Fibroblast of lung (primary cell): ENCODE data around the gene SNAPIN. TPM values are rescaled to one million over a fixed set of nuclear protein-coding genes. Genes with fewer than 3 reads are reported as not detected.

Experiments used
- DNase-seq, 2 donors: peaks; one replicate each; pipeline versions ENCODE4 v3.0.0 to v3.0.0-alpha.2; 2010; ENCODE audit warnings: low read depth in 2 of 2
- H2AFZ ChIP-seq: 2 replicates; pipeline ENCODE4 v1.5.1; 2012; ENCODE audit warnings: low read length, control low read depth, inconsistent platforms
- H3K27ac ChIP-seq: 2 replicates; pipeline ENCODE4 v1.5.1; 2011; ENCODE audit warnings: low read length, control low read depth; ENCODE audit not compliant: insufficient read depth
- H3K27me3 ChIP-seq: 2 replicates; pipeline ENCODE4 v1.5.1; 2011; ENCODE audit warnings: mild to moderate bottlenecking, low read length; ENCODE audit not compliant: control insufficient read depth, insufficient read depth
- H3K36me3 ChIP-seq: 2 replicates; pipeline ENCODE4 v1.5.1; 2011; ENCODE audit warnings: low read length; ENCODE audit not compliant: control insufficient read depth, insufficient read depth
- H3K4me1 ChIP-seq: 2 replicates; pipeline ENCODE4 v1.5.1; 2011; ENCODE audit warnings: low read length; ENCODE audit not compliant: control insufficient read depth, insufficient read depth; ENCODE audit errors: extremely low read depth
- H3K4me2 ChIP-seq: 2 replicates; pipeline ENCODE4 v1.5.1; 2011; ENCODE audit warnings: low read length, control low read depth; ENCODE audit not compliant: insufficient read depth; ENCODE audit errors: extremely low read depth
- H3K4me3 ChIP-seq, 4 experiments: fragments of 200-600 bp in 1 of 4; sonication (generic) in 1 of 4; replicated peaks in 1 of 4; 2 replicates each; pipeline ENCODE4 v1.5.1; 2011 to 2016; ENCODE audit warnings: low read length in 4 of 4, low read depth in 3 of 4, mild to moderate bottlenecking in 3 of 4, control low read depth in 2 of 4, inconsistent platforms in 1 of 4, mixed read lengths in 1 of 4; ENCODE audit not compliant: insufficient read depth in 1 of 4; ENCODE audit errors: control extremely low read depth in 1 of 4
- H3K79me2 ChIP-seq: 2 replicates; pipeline ENCODE4 v1.5.1; 2012; ENCODE audit warnings: mild to moderate bottlenecking, low read length, inconsistent platforms; ENCODE audit not compliant: control insufficient read depth, insufficient read depth
- H3K9ac ChIP-seq: 2 replicates; pipeline ENCODE4 v1.5.1; 2011; ENCODE audit warnings: mild to moderate bottlenecking, low read length, control low read depth; ENCODE audit not compliant: insufficient read depth
- H3K9me3 ChIP-seq: 2 replicates; pipeline ENCODE4 v1.5.1; 2012; ENCODE audit warnings: low read depth, low read length; ENCODE audit not compliant: control insufficient read depth, insufficient read depth
- H4K20me1 ChIP-seq: 2 replicates; pipeline ENCODE4 v1.5.1; 2011; ENCODE audit warnings: low read length; ENCODE audit not compliant: control insufficient read depth, insufficient read depth; ENCODE audit errors: extremely low read depth
- CTCF ChIP-seq, 2 donors: IDR thresholded peaks in 1 of 2; conservative IDR thresholded peaks in 1 of 2; 1 replicate in 1 of 2; 2 replicates in 1 of 2; pipeline ENCODE4 v1.5.1; 2011 to 2012; ENCODE audit warnings: low read length in 2 of 2, control low read depth in 1 of 2, inconsistent platforms in 1 of 2, low read depth in 1 of 2, mild to moderate bottlenecking in 1 of 2
- EZH2 ChIP-seq: IDR thresholded peaks from 2 replicates; pipeline ENCODE4 v1.5.1; 2012; ENCODE audit warnings: low read length, control low read depth, mild to moderate bottlenecking; ENCODE audit errors: missing control alignments
- polyA minus RNA-seq: library from RNA; depleted of rRNA, polyadenylated mRNA; stranded (reverse); fragments of >200 nt; gene quantifications from 2 replicates; pipeline ENCODE4 v1.2.3, GENCODE V29; 2011; ENCODE audit warnings: low replicate concordance
- polyA plus RNA-seq, 2 donors: library from polyadenylated mRNA; depleted of rRNA in 1 of 2; stranded (reverse) in 1 of 2; unstranded in 1 of 2; fragments of >200 nt; gene quantifications; 2 replicates each; pipeline ENCODE4 v1.2.1, GENCODE V29; 2011 to 2012; ENCODE audit warnings: missing spikeins in 1 of 2
- total RNA-seq: library from RNA; depleted of rRNA; stranded (reverse); fragments of >200 nt; gene quantifications from 2 replicates; pipeline ENCODE4 v1.2.1, GENCODE V29; 2014

SNAPIN gene, protein sequence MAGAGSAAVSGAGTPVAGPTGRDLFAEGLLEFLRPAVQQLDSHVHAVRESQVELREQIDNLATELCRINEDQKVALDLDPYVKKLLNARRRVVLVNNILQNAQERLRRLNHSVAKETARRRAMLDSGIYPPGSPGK
- 72.7 and 76.5 TPM in 2 replicates for total RNA-seq
- polyA plus RNA-seq: 52.0 and 56.8 TPM in 2 replicates
- 49.7 and 52.3 TPM in 2 replicates for polyA plus RNA-seq (2012)
- polyA minus RNA-seq: 17.7 and 20.9 TPM in 2 replicates

DNA sequence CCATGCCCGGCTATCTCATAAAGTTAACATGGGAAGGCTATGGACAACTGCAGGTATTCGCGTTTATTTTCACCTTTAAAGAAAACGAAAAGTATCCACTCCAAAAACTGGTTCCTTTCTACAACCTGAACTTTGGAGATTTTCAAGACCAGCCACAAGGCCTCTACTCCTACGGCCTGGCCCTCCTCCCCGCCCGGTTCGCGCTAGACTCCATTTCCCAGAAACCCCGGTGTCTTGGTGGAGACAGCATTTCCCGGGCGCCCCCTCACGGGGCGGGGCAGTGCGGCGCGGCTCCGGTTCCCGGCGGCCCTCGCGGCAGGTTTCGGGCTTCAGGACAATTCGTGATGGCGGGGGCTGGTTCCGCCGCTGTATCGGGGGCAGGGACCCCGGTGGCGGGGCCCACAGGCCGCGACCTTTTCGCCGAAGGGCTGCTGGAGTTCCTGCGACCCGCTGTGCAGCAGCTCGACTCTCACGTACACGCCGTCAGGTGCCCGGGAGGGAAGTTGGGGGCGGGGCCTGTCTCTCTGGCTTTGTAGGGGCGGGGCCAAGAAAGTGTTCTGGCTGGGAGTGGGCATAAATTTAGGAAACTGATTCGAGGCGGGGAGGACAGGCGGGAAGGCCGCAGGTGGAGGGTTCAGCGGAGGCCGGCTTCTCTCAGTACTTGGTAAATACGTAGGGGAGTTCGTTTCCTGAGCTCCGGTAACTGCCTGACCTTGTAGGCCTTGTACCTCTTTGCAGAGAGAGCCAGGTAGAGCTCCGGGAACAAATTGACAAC, at the start of gene SNAPIN:
Gene SNAPIN (plus strand): TSS at position 304 of the 775 bp plus-strand sequence. CDS start 41 bp downstream, at position 345.
- Histone ChIP-seq H3K4me3 (peak within 1 kb of the TSS; percentile 58 to 99 (median 80)), H2AFZ (peak within 1 kb of the TSS; percentile 86), H3K36me3 (peaks cover 7% of the 10 kb centered on the region), H3K9me3 (no peaks in the 10 kb centered on the region), H3K9ac (peak within 1 kb of the TSS; percentile 73), H4K20me1 (no peaks in the 10 kb centered on the region), H3K79me2 (peaks cover 12% of the 10 kb centered on the region), H3K27ac (peak within 1 kb of the TSS; percentile 27), H3K27me3 (no peaks in the 10 kb centered on the region), H3K4me2 (peak within 1 kb of the TSS; percentile 37), H3K4me1 (no peaks in the 10 kb centered on the region)
- DNase-seq: peak; percentile 84 to 86
- no peak for TF ChIP-seq EZH2
- TF ChIP-seq CTCF (conservative IDR thresholded peaks at IDR 0.05 in 1 of 2, IDR thresholded peaks at IDR 0.05 in 1 of 2; ENCODE audit: low read depth in 1 of 2, low read length in 2 of 2): peak in 1 of 2 donors; percentile 17

- Histone ChIP-seq H3K27ac (peak overlapping the region; percentile 94), H3K4me2 (peak overlapping the region; percentile 96), H4K20me1 (no peaks in the 10 kb centered on the region), H3K9ac (peak overlapping the region; percentile 55), H3K79me2 (peaks cover 61% of the 10 kb centered on the region), H3K4me1 (peaks cover 20% of the 10 kb centered on the region), H3K27me3 (no peaks in the 10 kb centered on the region), H3K36me3 (peaks cover 15% of the 10 kb centered on the region), H2AFZ (no peak overlapping the region), H3K4me3 (peak overlapping the region; percentile 42 to 92 (median 54)), H3K9me3 (no peaks in the 10 kb centered on the region)
- TF ChIP-seq CTCF (conservative IDR thresholded peaks at IDR 0.05 in 1 of 2, IDR thresholded peaks at IDR 0.05 in 1 of 2; ENCODE audit: low read depth in 1 of 2, low read length in 2 of 2) (no peak), EZH2 (no peak)
- DNase-seq: peak; percentile 88 to 95
Observed at GRCh38 chr1:153608742-153609584, 49.5 kb upstream of the SNAPIN start.

GRCh38 chr1:153609585-153609907, 49.0 kb upstream of the SNAPIN start:
- Histone ChIP-seq H3K9me3 (no peaks in the 10 kb centered on the region), H3K36me3 (peaks cover 15% of the 10 kb centered on the region), H3K27me3 (no peaks in the 10 kb centered on the region), H3K4me1 (peaks cover 20% of the 10 kb centered on the region), H3K4me3 (peak overlapping the region in 3 of 4 experiments; percentile 2 to 92 (median 56)), H3K9ac (no peak overlapping the region), H3K79me2 (peaks cover 61% of the 10 kb centered on the region), H3K27ac (peak overlapping the region; percentile 94), H3K4me2 (peak overlapping the region; percentile 96), H4K20me1 (no peaks in the 10 kb centered on the region), H2AFZ (no peak overlapping the region)
- TF ChIP-seq CTCF (conservative IDR thresholded peaks at IDR 0.05 in 1 of 2, IDR thresholded peaks at IDR 0.05 in 1 of 2; ENCODE audit: low read depth in 1 of 2, low read length in 2 of 2) (no peak), EZH2 (no peak)
- DNase-seq: no peak
